K562 (cell line): ENCODE data around the gene HELT. TPM values are rescaled to one million over a fixed set of nuclear protein-coding genes. Genes with fewer than 3 reads are reported as not detected.

Source experiments
- ATAC-seq: fragments of 200-7000 bp; cut with Tn5 transposase; 3 replicates; pipeline ENCODE4 v1.9.1; 2020; ENCODE audit warnings: moderate library complexity
- BruUV-seq: library from RNA; stranded (reverse); fragments of 400-500 nt; replicated peaks from 2 replicates; lab custom pipeline; 2021; lab: Mats Ljungman, UMichigan
- CTCF ChIA-PET: fragments of 300-600 bp; formaldehyde crosslinking; extraction: SDS; loops from one replicate; lab custom pipeline; 2021; ENCODE audit warnings: low intra/inter-chr PET ratio; lab: Yijun Ruan, JAX
- POLR2A ChIA-PET: fragments of 300-600, 350-650 bp; sonication (Branson Sonifier 250); formaldehyde crosslinking; extraction: SDS; loops from one replicate; lab custom pipeline; 2021; ENCODE audit warnings: antibody characterized with exemption, inconsistent platforms; lab: Yijun Ruan, JAX
- DNase-seq, 4 experiments: peaks; one replicate each; pipeline versions ENCODE4 v3.0.0 to v3.0.0-alpha.2; 2011 to 2018; ENCODE audit warnings: low spot score in 3 of 4, mixed read lengths in 3 of 4; ENCODE audit errors: extremely low read depth in 1 of 4
- FAIRE-seq: peaks from 2 replicates; lab custom pipeline; 2011; peaks lifted over from hg19 to GRCh38; lab: Jason Lieb, UNC
- H2AFZ ChIP-seq: 2 replicates; pipeline ENCODE4 v1.6.0; 2011; ENCODE audit warnings: low read depth, low read length, control low read depth, inconsistent platforms
- H3K27ac ChIP-seq: fragments of 200-600 bp; 3 replicates; pipeline ENCODE4 v1.8.0; 2011; ENCODE audit warnings: low read depth, mild to moderate bottlenecking, control low read depth, inconsistent platforms, low read length, moderate library complexity, mixed read lengths; ENCODE audit errors: extremely low read depth
- H3K27me3 ChIP-seq, 2 experiments: fragments of 300-600 bp in 1 of 2; 2 replicates in 1 of 2; 3 replicates in 1 of 2; pipeline versions ENCODE4 v1.6.0 to v1.8.0; 2011; ENCODE audit warnings: inconsistent platforms in 2 of 2, low read length in 2 of 2, mild to moderate bottlenecking in 1 of 2, mixed read lengths in 1 of 2, moderate library complexity in 1 of 2; ENCODE audit not compliant: control insufficient read depth in 2 of 2, insufficient read depth in 2 of 2
- H3K36me3 ChIP-seq: fragments of 300-600 bp; 3 replicates; pipeline ENCODE4 v1.8.0; 2011; ENCODE audit warnings: mild to moderate bottlenecking, low read length, inconsistent platforms; ENCODE audit not compliant: control insufficient read depth, insufficient read depth
- H3K4me1 ChIP-seq, 2 experiments: fragments of 200-600 bp in 1 of 2; replicated peaks in 1 of 2; 2 replicates in 1 of 2; 3 replicates in 1 of 2; pipeline versions ENCODE4 v1.5.1 to v1.8.0; 2011; ENCODE audit warnings: inconsistent platforms in 2 of 2, low read length in 2 of 2, mild to moderate bottlenecking in 1 of 2, mixed read lengths in 1 of 2, moderate library complexity in 1 of 2; ENCODE audit not compliant: control insufficient read depth in 2 of 2, insufficient read depth in 2 of 2
- H3K4me2 ChIP-seq: 2 replicates; pipeline ENCODE4 v1.6.1; 2011; ENCODE audit warnings: low read length, control low read depth, inconsistent platforms, mixed read lengths; ENCODE audit not compliant: insufficient read depth
- H3K4me3 ChIP-seq: fragments of 200-600 bp; sonication (generic), shearing (Covaris generic); 2 replicates; pipeline ENCODE4 v1.5.1; 2016; ENCODE audit warnings: control low read depth, inconsistent platforms
- H3K79me2 ChIP-seq: fragments of 200-600 bp; 3 replicates; pipeline ENCODE4 v1.8.0; 2011; ENCODE audit warnings: low read length, inconsistent platforms; ENCODE audit not compliant: control insufficient read depth, insufficient read depth
- H3K9ac ChIP-seq, 2 experiments: 2 replicates each; pipeline versions ENCODE4 v1.6.0 to v1.6.1; 2011; ENCODE audit warnings: low read depth in 2 of 2, low read length in 2 of 2, control low read depth in 1 of 2, inconsistent platforms in 1 of 2, mild to moderate bottlenecking in 1 of 2, mixed read lengths in 1 of 2; ENCODE audit not compliant: insufficient read depth in 1 of 2
- H3K9me1 ChIP-seq: one replicate; pipeline ENCODE4 v1.6.0; 2011; ENCODE audit warnings: inconsistent platforms, mild to moderate bottlenecking, low read length, moderate library complexity; ENCODE audit not compliant: control insufficient read depth, insufficient read depth
- H3K9me3 ChIP-seq: replicated peaks from 2 replicates; pipeline ENCODE4 v1.5.1; 2011; ENCODE audit warnings: low read depth, low read length, inconsistent platforms; ENCODE audit not compliant: control insufficient read depth, insufficient read depth
- H4K20me1 ChIP-seq: replicated peaks from 2 replicates; pipeline ENCODE4 v1.6.1; 2011; ENCODE audit warnings: low read length, inconsistent platforms, mixed read lengths; ENCODE audit not compliant: control insufficient read depth, insufficient read depth
- CAMTA2 ChIP-seq: fragments of 250-450 bp; sonication (Bioruptor Pico); conservative IDR thresholded peaks from 2 replicates; pipeline ENCODE4 v1.5.1; 2022
- ESRRB ChIP-seq: fragments of 250-450 bp; sonication (Bioruptor Pico); IDR thresholded peaks from 2 replicates; pipeline ENCODE4 v1.5.0; 2020; ENCODE audit warnings: mild to moderate bottlenecking, moderate library complexity, borderline replicate concordance
- PCBP1 ChIP-seq: fragments of 200-400 bp; formaldehyde crosslinking; IDR thresholded peaks from 2 replicates; pipeline ENCODE4 v1.6.1; 2018; ENCODE audit warnings: mild to moderate bottlenecking, low read depth, low read length; ENCODE audit not compliant: poor library complexity, severe bottlenecking
- PTBP1 ChIP-seq: fragments of 200-400 bp; formaldehyde crosslinking; IDR thresholded peaks from 2 replicates; pipeline ENCODE4 v1.6.1; 2017; ENCODE audit warnings: low read depth, low read length
- RAD21 ChIP-seq, 2 experiments: fragments of 250-450 bp in 1 of 2; fragments of 450-650 bp in 1 of 2; sonication (Bioruptor Pico) in 1 of 2; formaldehyde crosslinking in 1 of 2; IDR thresholded peaks in 1 of 2; conservative IDR thresholded peaks in 1 of 2; 2 replicates each; pipeline versions ENCODE4 v1.4.0 to v1.8.0; 2020 to 2022; ENCODE audit warnings: mild to moderate bottlenecking in 2 of 2, moderate library complexity in 1 of 2
- RNF219 ChIP-seq: fragments of 250-450 bp; sonication (Bioruptor Pico); IDR thresholded peaks from 2 replicates; pipeline ENCODE4 v1.5.0; 2022; ENCODE audit warnings: mild to moderate bottlenecking
- ZNF75A ChIP-seq: fragments of 450-650 bp; formaldehyde crosslinking; IDR thresholded peaks from 2 replicates; pipeline ENCODE4 v1.4.0; 2020; ENCODE audit warnings: mild to moderate bottlenecking
- ZNF830 ChIP-seq: fragments of 250-450 bp; sonication (Bioruptor Pico); IDR thresholded peaks from 2 replicates; pipeline ENCODE4 v1.5.0; 2021; ENCODE audit warnings: mild to moderate bottlenecking
- WGBS: fragments of 100-300 bp; shearing (Covaris generic); methylation state at CpG from one replicate; pipeline ENCODE4 v1.1.6; 2016; ENCODE audit warnings: low coverage, mixed read lengths; ENCODE audit not compliant: insufficient coverage; ENCODE audit errors: missing lambda C conversion rate; 5-methylcytosine and 5-hydroxymethylcytosine counted together
- in situ Hi-C: fragments of 300-500 bp; cut with MboI; formaldehyde crosslinking; loops from 4 replicates; pipeline ENCODE4 v1.15.0; 2018; ENCODE audit warnings: inconsistent platforms, mixed read lengths
- intact Hi-C: fragments of 100-400 bp; cut with micrococcal nuclease; formaldehyde crosslinking; loops from 2 replicates; pipeline ENCODE4 v1.14.2; 2022
- polyA plus RNA-seq, 8 experiments: library from polyadenylated mRNA; depleted of rRNA in 4 of 8; stranded (reverse) in 5 of 8; unstranded in 3 of 8; fragments of >200 nt; fragmentation: Nextera tagmentation in 2 of 8; fragmentation: Illumina TruSeq in 1 of 8; extraction: Ambion mirVana in 2 of 8; extraction: Trizol in 1 of 8; gene quantifications; 2 replicates each; pipeline versions ENCODE4 v1.2.1 to v1.2.3, GENCODE V29; 2011 to 2014; ENCODE audit warnings: inconsistent platforms in 1 of 8, missing spikeins in 1 of 8
- total RNA-seq, 7 experiments: library from RNA; depleted of rRNA in 6 of 7; stranded (reverse); fragments of >200 nt in 6 of 7; fragmentation: Illumina TruSeq in 2 of 7; extraction: Trizol in 2 of 7; gene quantifications; 2 replicates each; pipeline versions ENCODE4 v1.2.1 to v1.2.3, GENCODE V29; 2011 to 2021; ENCODE audit warnings: low replicate concordance in 1 of 7

Gene HELT
- total and polyA plus RNA-seq, 9 of the 15 experiments (the other 6 are each of a cell fraction or from before 2014, with no cell fraction given): not detected

- TF ChIP-seq RNF219 (CRISPR knock-in tag): no peak
- no peak for TF ChIP-seq ESRRB (CRISPR knock-in tag)
- TF ChIP-seq PCBP1: no peak
- no peak for TF ChIP-seq CAMTA2
- TF ChIP-seq ZNF830 (CRISPR knock-in tag): no peak
- TF ChIP-seq ZNF75A: no peak
- TF ChIP-seq RAD21 (CRISPR knock-in tag; conservative IDR thresholded peaks at IDR 0.05 in 1 of 2, IDR thresholded peaks at IDR 0.05 in 1 of 2): no peak
- TF ChIP-seq PTBP1: no peak
- Histone ChIP-seq H4K20me1 (no peaks in the 10 kb centered on the region), H3K9me3 (no peaks in the 10 kb centered on the region), H3K9me1 (no peaks in the 10 kb centered on the region), H3K4me3 (no peak overlapping the region), H3K4me1 (peaks cover 0 to 5% of the 10 kb centered on the region in 2 experiments; a peak in 2 of 5 replicates), H3K79me2 (no peaks in the 10 kb centered on the region), H3K4me2 (no peak overlapping the region), H3K27ac (no peak overlapping the region), H3K9ac (no peak overlapping the region), H3K36me3 (no peaks in the 10 kb centered on the region), H2AFZ (no peak overlapping the region), H3K27me3 (peaks cover 16 to 38% of the 10 kb centered on the region in 2 experiments)
- no peak for DNase-seq
- ChIA-PET POLR2A (no interaction called here), CTCF (no interaction called here)
- no peak for ATAC-seq
- FAIRE-seq: no peak
- no TSS peak for BruUV-seq
- in situ Hi-C loops (loop anchor here (10.0 kb wide), 1 partner anchor 233 kb away; no protein-coding TSS in a partner anchor), intact Hi-C loops (no loop called here)
- WGBS: 0% methylated on average over 3 of the region's 3 CpGs
Observed at GRCh38 chr4:184977747-184978146, 40.5 kb upstream of the HELT start.
